ENCODE measurements around the gene BANK1. TPM values are rescaled to one million over a fixed set of nuclear protein-coding genes. Genes with fewer than 3 reads are reported as not detected.

The BANK1 gene
- total RNA-seq, 1 donor: 1.3 TPM

DNA sequence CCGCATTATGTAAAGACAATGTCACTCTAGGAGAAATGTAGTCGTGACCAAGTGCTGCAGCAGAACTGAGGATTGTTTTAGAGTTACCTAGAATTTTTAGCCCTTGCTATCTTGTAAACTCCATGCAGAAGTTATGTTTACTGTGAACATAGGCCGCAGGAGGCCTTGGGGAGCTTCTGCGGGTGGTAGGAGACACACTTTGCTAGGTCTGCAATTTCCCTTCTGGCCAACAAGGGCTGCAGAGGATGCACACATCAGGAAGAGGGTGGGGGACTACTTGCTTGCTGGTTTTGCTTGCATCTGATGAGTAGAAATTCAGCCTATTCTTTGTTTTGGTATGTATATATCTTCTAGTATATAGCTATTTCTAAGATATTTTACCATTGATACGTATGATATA is 23.1 kb downstream of the BANK1 start:
- peak in 1 of 3 donors; percentile 41 for DNase-seq (ENCODE audit: low read depth in 2 of 3, low spot score in 2 of 3)

DNA sequence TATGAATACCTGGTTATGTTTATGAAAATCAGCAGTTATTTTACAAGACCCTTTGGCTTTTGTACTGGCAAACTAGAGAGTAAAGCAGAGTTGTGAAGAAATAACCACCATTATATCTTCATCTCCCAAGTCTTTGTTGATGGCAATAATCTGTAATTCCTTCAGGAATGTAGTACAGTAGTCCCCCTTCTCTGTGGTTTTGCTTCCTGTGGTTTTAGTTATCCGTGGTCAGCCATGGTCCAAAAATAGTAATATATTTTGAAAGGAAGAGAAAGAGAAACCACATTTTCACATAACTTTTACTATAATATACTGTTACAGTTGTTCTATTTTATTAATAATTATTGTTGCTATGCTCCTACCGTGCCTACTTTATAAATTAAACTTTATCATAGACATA is 27.8 kb downstream of the BANK1 start:
- DNase-seq (ENCODE audit: low read depth in 2 of 3, low spot score in 2 of 3): no peak

DNA sequence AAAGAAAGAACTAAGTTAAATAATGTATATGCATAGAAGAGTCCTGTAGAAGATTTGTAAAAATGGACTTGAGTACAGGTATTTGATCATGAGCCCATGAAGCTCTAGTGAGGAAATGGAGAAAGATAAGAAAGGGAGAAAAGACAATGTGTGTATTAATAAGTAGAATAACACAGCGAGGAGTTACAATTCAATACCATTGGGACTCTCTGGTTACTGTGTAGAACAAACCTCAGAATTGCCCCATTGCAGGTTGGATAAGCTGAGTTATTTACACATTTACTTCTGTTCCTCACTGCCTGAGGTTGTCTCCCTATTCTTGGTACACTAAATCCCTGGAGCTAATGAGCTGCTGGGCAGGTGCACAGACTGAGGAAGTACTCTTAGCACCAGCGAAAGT is 33.3 kb downstream of the BANK1 start:
- no peak for DNase-seq (ENCODE audit: low read depth in 2 of 3, low spot score in 2 of 3)

DNA sequence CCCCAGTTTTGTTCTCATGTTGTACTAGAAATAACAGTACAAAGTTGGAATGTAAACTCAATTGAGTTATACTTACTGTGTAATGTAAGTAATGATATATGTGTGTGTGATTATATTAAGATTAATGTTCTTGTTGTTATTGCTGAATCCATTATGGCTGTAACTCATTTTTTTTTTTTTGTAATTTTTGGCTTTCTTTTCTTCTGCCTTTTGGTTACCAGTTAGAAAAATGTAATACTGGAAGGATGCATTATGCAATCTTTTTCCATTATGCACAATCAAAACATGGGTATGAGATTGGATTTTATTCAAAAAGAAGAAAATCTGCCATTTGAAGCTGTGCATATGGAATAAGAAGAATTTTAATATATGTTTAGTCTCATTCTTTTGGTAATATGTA is 34.0 kb downstream of the BANK1 start:
- DNase-seq (ENCODE audit: low read depth in 2 of 3, low spot score in 2 of 3): no peak

DNA sequence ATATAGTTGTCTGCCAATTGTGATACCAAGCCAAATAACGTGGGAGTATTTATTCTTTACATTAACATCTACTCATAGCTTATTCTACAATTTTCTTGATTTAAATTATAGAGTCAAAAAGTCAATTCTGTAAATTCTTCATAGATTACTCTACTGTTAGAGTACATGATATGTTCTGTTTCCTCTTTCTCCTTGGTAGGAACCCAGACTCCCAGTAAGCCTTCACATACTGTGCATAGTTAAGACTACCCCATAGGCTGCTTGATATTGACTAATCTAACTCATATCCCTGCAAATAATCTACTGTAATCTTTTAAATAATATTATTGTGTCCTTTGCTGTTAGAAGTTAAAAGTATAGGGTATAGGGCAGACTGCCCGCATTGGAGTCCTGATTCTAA is 35.4 kb downstream of the BANK1 start:
- no peak for DNase-seq (ENCODE audit: low read depth in 2 of 3, low spot score in 2 of 3)

DNA sequence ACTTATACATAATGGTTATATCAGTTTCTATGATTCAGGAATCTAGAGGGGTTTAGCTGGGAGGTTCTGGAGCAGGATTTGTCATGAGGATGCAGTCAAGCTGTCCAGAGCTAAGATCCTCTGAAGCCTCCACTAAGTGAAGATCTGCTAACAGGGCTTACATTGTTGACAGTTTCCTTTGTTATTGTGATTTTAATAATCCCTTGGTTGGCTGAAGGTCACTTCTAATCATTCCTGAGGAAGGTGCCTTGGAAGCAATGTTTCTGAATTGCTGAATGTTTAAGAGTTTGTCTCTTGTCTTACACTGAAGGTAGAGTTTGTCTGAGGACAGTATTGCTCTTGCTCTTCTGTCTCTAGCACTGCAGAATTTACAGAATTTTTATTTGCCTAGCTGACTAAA is 41.3 kb downstream of the BANK1 start:
- no peak for DNase-seq (ENCODE audit: low read depth in 2 of 3, low spot score in 2 of 3)

DNA sequence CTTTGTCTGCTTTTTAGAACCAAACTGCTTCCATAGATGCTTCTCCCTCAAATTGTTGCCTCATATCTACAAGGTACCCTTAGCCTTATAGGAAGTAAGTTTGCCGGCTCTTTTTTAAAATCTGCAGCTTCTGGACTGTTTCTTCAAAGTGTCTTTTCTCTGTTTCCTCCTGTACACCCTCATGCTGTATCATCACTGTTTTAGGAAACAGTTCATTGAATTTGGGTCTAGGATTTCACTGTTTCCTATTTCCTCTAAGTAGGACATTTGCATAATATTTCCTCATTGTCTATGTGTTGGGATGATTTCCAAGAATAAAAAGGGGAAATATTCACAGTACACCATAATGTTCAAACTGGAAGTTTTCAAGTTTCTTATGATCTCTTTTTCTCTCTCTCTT is 43.0 kb downstream of the BANK1 start:
- no peak for DNase-seq (ENCODE audit: low read depth in 2 of 3, low spot score in 2 of 3)

DNA sequence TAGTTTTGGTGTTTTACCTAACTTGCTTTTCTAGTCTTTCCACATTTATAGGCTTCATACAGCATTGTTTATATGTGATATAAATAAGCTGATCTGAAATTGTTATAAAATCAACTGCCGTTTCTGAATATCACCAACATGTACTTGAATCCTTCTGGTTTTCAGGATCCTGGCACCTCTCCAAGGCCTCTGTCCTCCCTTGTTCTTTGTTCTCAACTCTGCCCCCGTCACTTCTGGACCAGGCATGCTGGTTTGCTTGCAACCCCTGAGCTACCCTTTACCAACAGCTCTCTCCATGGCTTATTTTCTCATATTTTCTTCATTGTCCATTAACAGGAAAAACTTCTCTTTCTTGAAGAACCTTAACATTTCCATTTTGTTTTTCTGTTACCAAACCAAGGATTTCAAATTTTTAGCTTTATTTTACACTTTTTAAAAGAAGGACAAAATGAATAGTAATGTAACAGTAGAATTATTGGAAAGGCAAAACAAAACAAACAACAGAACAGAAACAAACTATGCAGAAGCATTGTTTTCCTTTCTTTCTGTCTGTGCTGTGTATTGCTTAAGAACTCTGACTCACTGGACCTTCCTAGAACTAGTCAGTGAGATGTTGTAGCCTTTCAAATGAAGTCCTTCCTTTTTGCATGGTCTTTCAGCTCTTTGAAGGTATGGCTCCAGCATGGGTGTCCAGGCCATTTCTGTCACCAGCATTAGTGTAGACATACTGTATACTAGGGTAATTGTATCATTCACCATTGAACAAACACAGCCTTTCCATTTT is 44.8 kb downstream of the BANK1 start:
- DNase-seq (ENCODE audit: low read depth in 2 of 3, low spot score in 2 of 3): no peak

DNA sequence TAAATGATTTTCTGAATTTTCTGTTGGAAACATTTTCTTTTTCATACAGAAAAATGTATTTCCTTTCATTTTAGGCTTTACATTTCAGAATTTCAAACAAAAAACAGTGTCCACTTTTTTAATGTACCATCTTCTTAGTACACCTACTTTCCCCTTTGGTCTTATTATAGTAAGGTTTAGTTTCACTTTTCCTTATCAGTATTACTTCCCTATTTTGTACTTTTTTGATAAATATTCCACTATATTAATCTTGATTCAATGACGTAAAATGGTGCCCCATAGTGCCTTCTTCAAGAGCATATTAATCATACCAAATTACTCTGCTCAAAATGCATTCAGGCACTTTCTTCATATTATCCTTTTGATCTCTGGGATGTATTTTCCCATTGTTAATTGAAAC is 52.5 kb downstream of the BANK1 start:
- DNase-seq (ENCODE audit: low read depth in 2 of 3, low spot score in 2 of 3): peak in 2 of 3 donors; percentile 5 to 18

DNA sequence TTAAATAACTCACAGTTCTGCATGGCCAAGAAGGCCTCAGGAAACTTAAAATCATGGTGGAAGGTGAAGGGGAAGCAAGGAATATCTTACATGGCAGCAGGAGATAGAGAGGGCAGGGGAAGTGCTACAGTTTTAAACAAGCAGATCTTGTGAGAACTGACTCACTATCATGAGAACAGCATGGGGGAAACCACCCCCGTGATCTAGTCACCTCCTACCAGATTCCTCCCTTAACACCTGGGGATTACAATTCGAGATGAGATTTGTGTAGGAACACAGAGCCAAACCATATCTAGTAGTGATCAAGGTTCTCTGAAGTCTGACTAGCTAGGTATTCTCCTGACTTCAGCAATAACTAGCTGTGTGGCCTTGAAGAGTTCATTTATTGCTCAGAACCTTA is 56.0 kb downstream of the BANK1 start:
- no peak for DNase-seq (ENCODE audit: low read depth in 2 of 3, low spot score in 2 of 3)

DNA sequence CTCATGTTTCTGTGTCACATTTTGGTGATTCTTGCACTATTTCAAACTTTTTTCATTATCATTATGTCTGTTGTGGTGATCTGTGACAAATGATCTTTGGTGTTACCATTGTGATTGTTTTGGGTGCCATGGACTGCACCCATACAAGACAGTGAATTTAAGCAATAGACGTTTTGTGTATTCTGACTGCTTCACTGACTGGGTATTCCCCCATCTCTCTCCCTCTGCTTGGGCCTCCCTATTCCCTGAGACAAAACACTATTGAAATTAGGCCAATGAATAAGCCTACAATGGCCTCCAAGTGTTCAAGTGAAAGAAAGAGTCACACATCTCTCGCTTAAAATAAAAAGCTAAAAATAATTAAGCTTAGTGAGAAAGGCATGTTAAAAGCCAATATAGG is 60.2 kb downstream of the BANK1 start:
- no peak for DNase-seq (ENCODE audit: low read depth in 2 of 3, low spot score in 2 of 3)

DNA sequence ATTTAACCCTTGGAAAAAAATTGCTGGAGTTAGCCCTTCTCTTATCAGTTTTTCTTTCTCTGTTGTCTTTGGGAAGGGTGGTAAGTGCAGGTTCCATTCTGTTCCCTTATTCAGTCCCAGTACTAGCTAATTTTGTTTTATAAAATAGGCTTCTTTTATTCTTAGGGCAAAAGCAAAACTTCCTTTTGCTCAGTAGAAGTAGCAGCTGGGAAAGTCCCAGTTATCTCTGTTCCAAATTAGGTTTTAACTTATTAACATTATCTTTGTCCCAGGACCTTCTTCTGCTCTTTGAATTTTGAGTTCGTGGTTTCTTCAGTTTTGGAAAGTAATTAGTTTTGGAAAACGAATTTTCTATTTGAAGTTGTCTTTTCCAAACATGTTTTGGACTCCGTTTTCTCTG is 61.1 kb downstream of the BANK1 start:
- no peak for DNase-seq (ENCODE audit: low read depth in 2 of 3, low spot score in 2 of 3)

DNA sequence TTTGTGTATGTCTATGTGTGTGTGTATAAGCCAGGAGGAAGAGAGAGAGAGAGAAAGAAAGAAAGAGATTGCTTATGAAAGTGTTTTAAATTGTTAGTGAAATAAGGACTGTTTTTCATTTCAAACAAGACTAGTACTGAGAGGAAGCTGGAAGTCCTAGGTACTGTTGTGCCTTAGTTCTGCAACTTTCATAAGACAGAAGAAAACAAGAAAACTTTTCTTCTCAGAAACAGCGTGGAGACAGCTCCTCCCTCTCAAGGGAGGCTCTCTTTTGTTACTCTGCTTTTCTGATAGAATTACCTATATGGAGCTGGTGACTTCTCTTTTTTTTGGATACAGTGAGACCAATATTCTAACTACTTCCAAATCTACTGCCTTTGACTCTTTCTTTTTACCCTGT is 62.5 kb downstream of the BANK1 start:
- no peak for DNase-seq (ENCODE audit: low read depth in 2 of 3, low spot score in 2 of 3)

DNA sequence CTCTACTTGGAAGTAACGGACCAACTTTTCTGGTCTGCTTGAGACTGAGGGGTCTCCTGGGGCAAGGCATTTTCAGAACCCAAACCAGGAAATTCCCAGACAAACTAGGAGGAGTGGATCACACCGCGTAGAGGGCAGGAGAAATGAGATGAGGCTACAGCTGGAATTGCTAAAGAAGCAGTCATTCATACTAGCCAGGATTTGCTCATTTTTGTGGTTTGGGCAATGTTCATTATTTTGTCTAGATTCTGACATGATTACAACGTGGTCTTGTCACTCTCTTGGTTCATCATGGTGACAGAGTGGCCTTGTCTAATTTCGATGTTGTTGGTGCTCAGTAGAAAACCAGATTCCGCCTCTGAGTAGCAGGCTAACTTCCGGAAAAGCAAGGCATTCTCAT is 63.2 kb downstream of the BANK1 start:
- DNase-seq (ENCODE audit: low read depth in 2 of 3, low spot score in 2 of 3): no peak

DNA sequence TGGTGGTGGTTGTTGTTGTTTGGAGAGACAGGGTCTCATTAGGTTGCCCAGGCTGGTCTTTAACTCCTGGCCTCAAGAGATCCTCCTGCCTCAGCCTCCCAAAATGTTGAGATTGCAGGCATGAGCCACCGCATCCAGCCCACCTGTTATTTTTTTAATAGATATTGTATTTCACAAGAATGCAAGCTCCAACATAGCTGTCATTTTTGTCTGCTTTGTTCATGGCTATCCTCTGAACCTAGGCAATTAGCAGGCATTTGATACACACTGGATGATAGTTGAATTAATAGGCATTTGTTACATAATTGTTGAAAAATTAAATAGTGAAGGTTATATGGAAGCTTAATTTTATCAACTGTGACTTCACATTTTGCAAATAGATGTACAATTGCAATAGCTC is 64.7 kb downstream of the BANK1 start:
- no peak for DNase-seq (ENCODE audit: low read depth in 2 of 3, low spot score in 2 of 3)

DNA sequence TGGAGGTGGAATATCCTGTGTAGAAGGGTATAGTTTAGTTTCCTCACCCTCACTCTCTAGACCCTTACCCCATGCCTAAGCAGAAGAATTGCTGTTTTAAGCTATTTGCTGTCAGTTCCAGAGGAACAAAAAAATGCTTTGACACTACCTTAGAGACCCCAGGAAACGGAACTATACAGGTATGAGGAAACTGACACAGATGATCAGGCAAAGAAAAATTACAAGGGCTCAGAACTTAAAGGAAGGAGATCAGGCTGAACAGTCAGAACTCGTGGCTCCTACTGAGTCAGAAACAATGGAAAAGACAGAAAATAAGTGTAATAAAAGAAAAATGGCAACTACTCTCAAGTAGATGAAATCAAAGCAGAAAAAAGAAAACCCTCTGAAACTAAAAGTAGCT is 65.6 kb downstream of the BANK1 start:
- DNase-seq (ENCODE audit: low read depth in 2 of 3, low spot score in 2 of 3): no peak

DNA sequence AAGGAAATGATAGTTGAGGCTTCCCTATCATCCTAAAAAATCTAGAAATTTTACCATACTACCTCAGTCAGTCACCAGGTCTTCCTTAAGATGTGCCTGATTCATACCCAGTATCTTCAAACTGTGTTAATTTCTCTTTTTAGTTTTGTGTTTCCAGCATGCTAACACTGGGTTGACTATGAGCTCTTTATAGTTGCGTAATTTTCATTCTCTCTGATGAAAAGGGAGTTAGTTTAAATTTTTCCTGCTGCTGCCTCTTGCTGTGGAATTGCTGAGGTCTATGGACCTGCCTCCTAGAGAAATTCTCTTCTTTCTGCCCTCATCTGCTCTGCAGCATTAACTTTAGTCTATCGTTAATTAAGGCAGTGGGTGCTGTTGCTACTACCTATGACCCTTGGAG is 66.6 kb downstream of the BANK1 start:
- no peak for DNase-seq (ENCODE audit: low read depth in 2 of 3, low spot score in 2 of 3)

DNA sequence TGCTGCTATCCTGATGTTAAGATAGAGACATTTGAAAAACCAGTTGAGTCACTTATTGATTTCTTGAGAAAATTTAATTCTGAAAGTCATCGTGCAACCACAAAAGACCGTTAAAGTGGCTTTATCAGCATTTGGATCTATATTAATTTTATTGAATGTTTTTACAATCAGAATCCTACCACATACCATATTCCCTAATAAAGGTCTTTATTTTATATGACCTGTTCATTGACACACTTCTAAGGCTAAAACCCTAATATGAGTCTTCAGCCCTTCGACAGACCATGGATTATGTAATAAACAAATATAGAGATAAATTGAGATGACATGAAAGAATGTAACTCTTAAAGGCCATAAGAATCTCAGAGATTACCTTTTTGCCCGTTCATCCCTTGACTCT is 68.1 kb downstream of the BANK1 start:
- DNase-seq (ENCODE audit: low read depth in 2 of 3, low spot score in 2 of 3): no peak

DNA sequence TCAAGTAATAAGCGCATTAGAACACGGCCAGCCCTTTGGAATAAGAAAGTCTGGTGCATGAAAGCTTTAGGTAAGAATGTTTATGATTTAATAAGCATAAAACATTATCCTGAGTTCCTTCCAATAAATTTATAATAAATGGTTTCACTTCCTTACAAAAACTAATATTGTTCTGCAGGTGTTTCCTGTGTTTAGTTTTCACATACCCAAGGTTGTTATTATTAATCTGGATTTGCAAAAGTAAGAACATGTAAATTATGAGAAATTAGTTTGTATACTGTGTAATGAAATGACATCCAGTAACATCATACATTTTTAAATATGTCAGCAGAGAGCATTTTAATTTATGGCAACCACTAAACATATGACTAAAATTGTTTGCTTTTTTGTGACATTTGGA is 72.1 kb downstream of the BANK1 start:
- peak in 1 of 3 donors; percentile 6 for DNase-seq (ENCODE audit: low read depth in 2 of 3, low spot score in 2 of 3)

DNA sequence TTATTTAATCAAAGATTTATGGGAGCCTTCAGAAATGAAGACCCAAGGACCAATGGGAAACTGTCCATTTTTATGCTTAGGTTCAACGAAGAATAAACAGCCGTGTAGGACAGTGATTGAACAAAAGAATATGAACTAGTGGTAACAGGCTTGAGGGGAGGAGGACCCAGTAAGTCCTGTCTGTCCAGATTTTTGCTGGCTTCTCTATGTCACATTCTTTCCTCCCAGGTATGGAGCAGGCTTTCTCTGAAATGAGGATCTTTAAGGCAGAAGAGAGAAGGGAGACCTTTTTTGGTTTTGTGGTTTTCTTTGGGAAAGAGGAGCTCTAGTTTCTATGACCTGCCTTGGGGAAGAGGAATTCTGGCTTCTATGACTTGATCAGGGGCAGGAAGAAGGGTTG is 74.1 kb downstream of the BANK1 start:
- no peak for DNase-seq (ENCODE audit: low read depth in 2 of 3, low spot score in 2 of 3)

DNA sequence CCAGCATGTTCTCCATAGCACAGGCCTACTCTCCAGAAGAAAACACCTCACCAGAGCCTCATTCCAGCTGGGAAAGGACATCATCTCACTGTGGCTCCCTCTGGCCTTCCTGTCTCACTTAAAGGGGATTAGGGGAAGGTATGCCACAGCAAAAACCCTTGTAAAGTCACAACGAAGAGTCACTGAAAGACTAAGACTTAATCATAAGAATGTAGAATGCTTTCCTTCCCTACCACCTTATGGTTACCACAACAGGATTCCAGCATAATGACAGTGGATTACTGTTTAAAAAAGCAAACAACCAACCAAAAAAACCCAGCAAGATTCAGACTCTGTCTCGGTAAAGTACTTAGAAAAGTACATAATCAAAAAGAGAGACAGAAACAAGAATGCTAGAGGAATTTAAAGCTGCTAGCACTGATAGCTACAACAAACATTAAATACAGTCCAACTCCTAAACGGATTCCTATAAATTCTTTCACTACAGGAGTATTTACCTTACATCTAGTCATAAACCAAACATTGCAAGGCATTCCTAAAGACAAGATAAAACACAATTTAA is 75.1 kb downstream of the BANK1 start:
- DNase-seq (ENCODE audit: low read depth in 2 of 3, low spot score in 2 of 3): no peak

DNA sequence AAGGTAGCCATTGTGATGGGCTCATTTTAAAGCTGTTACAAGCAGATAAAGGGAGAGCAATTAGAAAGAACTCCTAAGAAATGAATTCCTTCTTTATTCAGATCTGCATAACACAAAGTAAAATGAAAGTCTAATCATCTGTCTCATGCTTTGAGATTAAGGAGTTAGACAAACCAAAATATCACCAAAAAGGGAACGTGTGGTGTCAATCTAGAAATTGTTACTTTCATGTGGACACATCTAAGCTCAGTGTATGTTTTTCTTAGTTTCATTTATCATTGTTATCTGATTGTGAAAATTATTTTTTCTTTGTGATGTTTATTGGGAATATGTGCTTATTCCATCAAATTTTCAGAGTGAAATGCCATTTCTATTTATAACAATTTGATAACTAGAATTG is 80.3 kb downstream of the BANK1 start:
- no peak for DNase-seq (ENCODE audit: low read depth in 2 of 3, low spot score in 2 of 3)

Measured in hematopoietic multipotent progenitor cell (in vitro differentiated cells).